GM19452 (cell line): Measurements from ENCODE around the gene DENND6B.
A peak's percentile ranks its signal among the peaks of the same experiment; 100 is the strongest.

Source experiments
- ATAC-seq: cut with Tn5 transposase; IDR thresholded peaks from one replicate; pipeline ENCODE4 v1.9.1; 2021; ENCODE audit not compliant: unreplicated experiment

The DENND6B gene

DNA sequence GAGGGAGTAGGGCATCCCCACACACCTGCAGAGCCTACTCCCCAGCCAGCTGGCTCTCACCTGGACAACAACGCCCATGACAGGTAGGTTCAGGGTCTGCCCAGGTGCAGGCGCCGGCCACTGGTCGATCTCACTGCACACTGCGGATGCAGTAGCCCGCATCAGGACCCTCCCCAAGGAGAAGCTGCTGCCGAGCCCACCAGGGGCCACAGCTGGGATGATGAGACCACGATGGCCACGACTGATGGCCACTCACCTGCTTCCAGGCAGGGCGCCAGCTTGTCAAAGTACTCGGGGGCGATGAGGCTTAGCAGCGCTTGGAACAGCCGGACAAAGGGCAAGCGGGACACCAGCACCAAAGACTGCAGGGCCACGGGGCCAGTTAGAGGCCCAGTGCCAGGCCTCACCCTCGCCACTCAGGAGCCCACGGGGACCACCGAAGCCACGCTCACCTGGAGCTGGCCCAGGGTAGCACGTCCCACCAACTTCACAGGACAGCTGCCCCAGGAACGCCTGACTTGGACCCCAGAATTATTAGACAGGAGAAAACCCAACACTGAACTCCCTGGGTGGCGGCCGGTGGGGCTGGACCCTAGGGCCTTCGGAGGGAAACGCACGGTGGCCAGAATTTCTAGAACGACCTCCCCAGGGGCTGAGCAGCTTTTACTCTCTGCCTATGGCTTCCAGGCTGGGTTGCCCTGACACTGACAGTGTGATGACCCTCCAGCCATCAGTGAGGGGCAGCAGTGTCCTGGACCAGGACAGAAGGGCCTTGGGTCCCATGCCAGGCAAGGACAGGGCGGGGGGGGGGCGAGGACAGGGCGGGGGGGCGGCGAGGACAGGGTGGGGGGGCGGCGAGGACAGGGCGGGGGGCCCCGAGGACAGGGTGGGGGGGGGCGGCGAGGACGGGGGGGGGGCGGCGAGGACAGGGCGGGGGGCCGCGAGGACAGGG is 10.4 kb downstream of the DENND6B start:
- ATAC-seq = no peak

DNA sequence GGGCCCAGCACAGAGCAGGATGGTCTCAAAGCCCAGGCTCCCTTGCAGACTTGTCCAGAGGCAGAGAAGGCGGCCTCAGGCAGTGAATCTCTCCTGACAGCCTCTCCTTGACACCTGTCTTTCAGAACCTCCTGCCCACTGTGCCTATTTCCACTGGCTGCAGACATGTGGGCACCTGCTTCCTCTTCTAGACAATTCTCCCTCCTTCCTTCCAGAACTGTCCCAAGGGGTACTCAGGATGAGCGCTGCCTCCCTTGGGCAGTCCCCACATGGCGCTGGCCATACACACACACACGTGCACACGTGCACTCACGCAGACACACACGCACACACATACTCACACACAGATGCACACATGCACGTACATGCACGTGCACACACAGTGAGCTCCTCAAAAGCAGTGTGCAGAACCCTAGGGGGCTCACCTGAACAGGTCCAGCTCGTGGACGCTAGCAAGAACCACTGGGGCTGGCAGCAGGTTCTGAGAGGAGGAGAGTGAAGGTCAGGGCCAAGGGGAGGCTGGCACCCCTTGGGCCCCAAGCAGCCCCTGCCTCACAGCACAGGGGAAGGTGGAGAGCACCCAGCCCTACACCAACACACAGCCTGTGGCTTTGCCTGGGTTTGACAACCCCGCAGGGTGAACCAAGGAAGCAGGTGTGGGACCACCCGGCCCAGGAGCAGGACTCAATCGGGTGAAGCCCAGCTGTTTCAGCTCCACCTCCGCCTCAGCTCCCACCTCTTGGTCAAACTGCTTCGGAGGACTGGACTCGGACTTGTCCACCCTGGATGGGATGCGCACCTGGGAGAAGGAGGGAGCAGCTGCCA is 11.3 kb downstream of the DENND6B start:
- no peak for ATAC-seq

DNA sequence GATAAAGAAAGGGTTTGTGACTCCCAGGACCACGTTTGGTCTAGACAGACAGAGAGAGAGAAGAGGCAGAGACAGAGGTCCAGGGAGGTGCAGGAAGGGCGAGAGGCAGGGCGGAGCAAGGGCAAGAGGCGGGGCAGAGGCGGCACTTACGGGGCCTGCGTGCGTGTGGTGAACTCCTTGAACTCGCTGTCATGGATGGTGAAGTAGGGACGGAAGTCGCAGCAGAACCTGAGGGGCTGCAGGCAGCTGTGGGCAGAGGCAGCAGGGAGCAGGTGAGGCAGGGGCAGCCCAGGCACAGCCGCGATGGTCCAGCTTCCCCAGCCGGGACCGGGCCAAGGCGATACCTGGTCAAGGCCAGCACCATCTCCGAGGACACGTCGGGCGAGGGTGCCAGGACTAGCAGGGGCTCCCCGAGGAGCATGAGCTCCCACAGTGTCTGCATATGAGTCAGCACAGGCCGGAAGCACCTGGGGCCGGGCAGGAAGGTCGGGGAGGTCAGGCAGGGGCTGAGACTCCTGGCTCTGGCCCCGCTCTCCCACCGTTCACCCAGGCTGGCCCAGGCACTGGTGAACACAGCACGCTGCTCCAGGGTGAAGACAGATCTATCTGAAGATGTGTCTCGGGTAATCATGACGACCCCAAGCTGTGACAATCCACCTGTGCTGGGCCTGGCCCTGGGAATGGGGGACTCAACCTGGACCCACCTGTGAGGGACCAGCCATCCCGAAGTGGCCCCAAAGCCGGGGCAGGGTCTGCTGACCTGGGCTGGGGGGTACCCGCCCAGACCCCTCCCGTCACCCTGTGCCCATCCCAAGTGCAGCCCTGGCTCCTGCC is 12.1 kb downstream of the DENND6B start:
- peak; percentile 80 for ATAC-seq

DNA sequence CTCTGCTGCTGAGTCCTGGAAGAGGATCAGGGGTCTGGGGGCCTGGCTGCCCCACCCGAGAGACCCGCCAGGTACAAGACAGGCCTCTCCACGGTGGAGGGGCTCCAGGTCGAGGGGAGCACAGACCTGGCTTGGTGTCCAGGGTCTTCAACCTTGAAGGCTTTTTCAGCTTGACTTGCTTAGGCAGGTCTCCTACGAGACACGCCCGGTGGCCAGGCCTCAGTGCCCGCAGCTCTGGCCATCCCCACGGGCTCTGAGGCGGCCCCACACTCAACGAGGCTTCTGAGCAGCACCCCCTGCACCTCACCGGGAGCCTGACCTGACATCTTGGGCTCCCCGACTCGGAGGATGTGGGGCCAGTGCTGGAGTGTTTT is 12.7 kb downstream of the DENND6B start:
- no peak for ATAC-seq

DNA sequence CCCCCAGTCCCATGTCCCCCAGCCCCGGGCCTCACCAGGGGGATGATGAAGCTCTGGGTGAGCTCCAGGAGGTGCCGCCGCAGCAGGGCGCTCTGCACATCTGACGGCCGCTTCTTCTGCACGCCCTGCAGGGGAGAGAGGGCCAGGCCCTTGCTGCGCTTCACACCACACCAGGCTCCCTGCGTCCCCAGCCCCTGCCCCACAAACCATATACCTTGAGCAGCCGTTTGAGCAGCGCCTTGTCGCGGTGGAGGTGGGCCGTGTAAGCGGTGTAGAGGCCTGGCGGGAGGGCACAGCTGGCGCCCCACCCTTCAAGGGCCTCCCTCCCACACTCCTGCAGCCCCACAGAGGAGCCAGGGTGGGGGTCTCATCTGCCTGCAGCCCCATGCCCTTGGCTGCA is 13.2 kb downstream of the DENND6B start:
- ATAC-seq = no peak

DNA sequence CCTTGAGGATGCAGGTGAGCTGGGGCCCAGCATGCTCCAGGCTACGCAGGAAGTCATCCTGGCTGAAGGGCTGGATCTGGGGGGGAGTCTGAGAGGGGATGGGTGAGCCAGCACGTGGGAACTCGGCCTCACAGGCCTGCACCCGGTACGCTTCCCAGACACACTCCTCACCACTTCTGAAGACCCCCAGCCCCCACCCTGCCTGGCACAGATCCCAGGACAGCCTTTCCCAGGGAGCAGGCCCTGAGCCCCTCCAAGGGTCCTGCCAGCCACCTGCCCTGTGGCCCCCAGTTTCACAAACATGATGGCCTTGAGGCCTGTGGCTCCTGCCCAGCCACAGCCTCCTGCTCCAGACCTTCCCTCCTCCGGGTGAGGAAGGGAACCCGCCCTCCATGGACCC is 13.8 kb downstream of the DENND6B start:
- no peak for ATAC-seq

DNA sequence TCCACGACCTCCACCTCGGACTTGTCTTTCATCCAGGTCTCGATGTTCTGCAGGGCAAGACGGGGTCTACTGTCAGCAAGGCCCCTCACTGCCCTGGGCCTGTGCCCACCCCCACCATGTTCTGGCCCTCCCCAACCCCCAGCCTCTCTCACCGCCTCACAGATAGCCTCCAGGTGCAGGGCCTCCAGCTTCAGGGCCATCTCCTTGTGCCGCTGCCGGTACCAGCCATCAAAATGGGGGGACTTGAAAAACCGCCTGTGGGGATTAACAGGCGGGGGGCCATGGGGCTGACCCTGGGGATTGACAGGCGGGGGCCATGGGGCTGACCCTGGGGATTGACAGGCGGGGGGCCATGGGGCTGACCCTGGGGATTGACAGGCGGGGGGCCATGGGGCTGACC is 14.4 kb downstream of the DENND6B start:
- no peak for ATAC-seq

DNA sequence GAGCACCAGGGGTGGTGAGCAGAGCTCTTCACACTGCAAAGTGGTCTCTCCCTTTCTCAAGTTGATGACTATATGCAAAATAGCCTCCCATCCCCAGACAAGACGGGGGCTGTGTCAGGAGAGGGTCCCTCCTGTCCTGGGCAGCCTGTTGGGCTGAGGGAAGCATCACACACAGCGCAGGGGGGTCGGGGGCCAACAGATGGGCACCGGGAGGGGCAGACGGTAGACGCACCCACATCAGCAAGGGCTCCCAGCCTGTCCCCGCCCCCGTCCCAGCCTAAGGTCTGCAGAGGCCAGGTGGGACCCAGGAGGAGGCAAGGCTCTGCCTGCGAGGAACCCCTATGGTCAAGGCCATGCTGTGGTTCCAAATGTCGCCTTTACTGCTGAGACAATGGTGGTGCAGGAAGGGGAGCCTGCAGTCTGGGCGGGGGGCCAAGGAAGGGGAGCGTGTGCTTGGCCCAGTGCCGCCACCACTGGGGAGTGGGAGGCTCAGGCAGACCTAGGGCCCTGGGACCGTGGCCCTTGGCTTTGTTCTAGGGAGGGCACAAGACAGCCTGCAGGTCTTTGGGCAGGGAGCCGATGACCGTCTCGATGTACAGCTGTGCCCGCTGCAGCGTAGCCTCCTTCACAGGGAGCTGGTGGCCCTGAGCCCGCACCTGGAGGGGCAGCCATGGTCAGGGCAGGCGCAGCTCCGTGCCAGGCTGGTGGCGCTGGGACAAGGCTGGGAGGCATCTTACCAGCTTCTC is 15.0 kb downstream of the DENND6B start:
- ATAC-seq = no peak

DNA sequence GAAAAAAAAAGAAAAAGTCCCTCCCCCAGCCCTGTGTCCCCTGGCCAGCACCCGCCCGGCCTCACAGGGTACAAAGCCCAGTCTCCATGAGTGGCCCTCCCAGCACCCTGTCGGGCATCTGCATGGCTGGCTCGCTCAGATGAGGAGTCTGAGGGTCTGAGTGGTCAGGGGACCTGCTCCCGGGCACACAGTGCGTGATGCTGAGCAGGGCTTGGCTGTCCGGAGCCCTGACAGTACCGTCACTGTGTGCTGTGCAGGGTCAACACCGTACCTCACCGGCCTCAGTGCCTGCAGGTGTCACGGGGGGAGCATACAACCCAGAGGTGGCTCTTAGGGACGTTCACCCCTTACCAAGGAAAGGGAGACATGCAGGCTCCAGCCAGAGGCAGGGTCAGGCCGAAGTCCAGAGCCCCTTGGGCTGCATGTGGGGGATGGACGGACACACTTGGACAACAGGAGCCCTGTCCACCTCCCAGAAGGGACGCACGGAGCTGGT is 15.8 kb downstream of the DENND6B start:
- no peak for ATAC-seq

DNA sequence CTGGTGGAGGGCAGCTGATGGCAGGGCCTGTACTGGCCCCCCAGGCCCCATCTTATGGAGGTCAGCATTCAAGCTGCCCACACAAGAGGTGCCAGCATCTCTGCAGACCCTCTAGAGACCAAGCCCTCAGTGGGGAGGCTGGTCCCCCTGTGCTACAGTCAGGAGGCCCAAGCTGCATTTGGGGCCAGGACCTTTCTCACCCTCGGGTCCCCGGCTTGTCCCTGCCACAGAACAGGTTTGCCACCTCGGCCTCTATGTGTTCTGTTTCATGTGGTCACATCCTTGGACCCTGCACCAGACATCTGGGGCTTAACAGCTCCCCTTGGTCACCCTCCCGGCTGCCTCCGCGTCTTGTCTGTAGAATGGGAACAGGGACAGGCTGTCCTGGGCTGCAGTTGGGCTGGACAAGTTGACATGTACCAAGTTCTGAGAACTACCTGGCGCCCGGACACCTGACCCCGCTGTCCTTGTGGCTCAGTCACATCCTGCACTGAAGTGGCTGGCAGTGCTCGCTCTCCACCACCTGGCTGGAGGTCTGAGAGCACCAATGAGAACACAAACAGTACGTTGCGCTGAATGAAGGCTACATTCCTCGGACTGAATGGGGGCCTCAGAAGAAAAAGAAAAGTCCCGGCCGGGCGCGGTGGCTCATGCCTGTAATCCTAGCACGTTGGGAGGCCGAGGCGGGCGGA is 16.6 kb downstream of the DENND6B start:
- no peak for ATAC-seq

DNA sequence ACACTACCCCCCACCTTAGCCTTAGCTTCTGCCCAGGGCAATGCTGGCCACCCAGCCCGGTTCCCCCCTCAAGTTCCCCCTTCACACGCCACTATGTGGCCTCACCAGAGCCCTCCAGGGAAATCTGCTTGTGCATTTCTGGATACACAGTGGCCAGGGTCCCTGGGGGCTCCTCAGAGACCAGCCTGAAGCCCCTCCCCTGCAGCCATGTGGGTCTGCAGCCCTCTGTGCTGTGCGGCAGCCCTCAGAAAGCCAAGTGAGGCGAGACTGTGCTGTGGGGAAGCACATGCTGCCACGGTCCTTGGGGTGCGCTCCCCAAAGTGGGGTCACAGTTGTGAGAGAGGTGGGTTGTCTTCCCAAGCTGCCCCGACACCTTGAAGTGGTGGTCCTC is 17.2 kb downstream of the DENND6B start:
- no peak for ATAC-seq

DNA sequence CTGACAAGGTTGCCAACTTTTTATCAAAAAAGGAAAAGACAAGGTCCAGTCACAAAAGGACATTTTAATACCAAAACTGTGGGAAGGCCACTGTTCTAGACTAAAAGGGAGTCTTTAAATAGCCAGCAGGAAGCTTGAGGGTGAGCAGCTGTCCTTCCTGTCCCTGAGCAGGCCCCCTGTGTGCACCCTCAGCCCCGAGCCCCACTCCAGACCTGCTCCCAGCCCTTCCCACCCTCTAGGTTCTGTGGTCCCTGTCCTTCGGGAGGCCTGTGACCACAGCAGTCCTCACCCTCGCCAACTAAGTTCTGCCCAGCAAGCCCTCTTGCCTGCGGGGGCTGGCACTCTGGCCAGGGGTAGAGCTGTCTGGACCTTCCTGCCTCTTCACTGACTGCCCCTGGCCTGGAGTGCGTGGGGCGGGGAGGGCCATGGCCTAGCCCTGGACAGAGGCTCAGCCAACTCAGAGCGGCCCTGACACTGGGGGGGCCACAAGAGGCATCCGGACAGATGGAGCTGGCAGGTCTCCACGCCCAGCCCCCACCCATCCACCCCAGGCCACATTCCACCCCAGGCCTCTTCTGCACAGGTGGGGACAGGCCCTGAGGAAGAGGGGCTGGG is 17.7 kb downstream of the DENND6B start:
- no peak for ATAC-seq

DNA sequence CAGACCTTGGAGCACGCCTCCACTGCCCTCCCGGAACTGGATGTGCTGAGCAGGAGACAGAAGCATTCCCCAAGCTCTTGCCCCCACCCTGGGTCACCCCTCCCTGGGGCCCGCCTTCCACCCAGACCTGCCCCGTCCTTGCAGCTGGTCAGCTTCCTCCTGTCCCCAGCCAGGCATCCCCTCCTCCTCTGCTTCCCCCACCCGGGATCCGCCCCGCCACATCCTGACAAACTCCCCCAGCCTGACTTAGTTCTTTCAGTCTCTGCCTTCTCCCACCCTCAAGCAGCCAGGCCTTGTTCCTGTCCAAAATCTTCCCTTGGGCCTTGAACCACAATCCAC is 18.2 kb downstream of the DENND6B start:
- no peak for ATAC-seq

DNA sequence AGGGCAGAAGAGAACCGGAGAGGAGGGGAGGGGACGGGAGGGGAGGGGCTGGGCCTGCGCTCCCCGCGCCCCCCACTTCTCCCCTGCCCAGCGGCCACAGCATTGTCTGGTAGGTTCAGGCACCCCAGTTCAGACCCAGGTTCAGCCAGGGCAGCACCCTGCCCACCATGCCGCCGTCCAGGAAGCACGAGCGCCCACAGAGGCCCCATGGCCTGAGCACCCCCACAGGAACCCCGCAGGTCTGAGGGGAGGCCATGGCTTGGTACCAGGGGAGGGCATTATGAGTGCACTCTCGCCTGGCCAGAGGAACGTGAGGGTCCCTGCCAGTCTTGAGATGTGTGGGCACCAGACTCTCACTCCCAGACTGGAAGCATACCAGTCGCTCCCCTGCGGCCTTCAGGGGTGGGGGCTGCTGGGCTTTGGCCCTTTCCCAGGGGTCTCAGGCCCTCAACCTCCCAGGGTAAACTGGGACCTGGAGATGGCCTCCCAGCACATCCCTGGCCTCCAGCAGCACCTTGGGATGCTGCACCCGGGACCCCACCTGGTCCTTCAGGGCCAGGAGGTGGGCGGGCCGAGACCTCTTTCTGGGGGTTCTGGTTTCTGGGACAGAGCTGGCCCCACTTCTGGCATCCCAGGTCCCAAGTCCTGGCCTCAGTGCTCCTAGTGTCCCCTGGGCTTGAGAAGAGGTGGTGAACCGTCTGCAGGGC is 18.8 kb downstream of the DENND6B start:
- no peak for ATAC-seq

DNA sequence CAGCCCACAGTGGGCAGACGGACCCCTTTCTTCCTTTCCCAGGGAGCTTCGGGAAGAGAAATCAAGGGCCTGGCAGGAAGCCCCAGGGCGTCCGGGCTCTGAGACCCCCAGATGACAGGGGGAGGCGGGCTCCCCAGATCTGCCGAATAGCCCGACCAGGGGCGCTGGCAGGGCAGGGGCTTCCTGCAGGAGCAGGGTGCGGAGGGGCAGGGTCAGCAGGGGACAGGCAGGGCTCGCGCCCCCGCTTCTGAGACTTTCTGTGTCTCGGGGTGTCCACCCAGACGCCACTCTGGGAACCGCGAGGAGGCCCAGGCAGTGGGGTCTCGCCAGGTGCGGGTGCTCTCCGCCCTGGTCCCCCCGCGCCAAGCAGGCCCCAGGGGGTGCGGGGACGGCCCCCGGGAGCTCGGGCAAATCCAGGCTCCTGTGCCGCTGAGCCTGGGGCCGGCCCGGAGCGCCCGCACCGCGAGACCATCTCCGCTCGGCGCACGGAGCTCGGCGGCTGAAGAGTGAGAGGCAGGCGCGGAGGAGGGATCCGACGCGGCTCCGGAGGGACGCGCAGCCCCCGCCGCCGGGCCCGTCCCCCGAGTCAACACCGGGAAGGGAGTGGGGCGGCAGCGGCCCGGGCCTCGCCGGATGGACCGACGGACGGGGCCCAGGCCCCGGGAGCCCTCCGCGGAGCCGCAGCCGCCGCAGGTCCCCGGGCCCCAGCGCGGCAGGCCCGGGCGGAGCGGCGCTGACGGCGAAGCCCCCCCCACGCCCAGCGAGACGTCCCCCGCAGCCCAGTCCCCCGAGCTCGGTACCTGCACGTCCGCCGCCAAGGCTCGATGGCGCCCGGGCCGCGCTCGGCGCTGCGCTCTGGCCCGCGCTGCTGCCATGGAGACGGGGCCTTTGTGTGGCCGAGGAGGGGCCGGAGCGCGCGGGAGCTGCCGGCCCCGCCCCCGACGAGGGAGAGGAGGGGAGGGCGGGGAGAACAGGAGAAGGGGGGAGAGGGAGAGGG is 19.8 kb downstream of the DENND6B start, which contains the start of gene PLXNB2:
TSS of gene PLXNB2 (minus strand) at position 894 of the 997 bp plus-strand sequence. CDS start 17,062 bp downstream, outside the sequence.
- ATAC-seq = no peak

DNA sequence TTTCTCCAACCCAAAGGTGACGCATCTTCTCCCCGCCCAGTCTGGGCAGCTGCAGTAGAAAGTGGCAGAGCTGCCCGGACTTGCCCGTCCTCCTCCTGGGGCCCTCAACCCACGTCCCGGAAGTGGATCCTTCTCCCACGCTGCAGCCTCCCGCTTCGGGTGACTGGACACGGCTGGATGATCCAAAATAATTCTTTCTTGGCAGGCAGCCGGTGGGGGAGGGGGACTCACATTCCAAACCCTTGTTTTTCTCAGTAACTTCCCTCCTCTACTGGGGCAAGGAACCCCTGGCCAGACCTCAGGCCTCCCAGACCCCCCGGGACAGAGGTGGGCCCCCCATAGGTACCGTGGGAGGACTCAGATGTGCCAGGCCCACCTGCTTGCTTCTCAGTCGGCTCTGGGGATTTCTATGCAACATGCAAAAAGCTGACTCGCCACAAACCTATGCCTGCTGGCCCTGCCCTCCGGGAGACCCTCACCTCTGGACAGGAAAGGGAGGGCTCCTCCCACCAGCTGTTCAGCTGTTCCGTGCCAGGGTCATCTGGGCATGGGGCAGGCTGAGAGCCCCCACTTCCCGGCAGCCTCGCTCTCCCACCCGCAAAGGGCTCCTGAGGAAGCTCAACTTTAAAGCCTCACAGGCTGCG is 20.8 kb downstream of the DENND6B start:
- ATAC-seq = no peak

DNA sequence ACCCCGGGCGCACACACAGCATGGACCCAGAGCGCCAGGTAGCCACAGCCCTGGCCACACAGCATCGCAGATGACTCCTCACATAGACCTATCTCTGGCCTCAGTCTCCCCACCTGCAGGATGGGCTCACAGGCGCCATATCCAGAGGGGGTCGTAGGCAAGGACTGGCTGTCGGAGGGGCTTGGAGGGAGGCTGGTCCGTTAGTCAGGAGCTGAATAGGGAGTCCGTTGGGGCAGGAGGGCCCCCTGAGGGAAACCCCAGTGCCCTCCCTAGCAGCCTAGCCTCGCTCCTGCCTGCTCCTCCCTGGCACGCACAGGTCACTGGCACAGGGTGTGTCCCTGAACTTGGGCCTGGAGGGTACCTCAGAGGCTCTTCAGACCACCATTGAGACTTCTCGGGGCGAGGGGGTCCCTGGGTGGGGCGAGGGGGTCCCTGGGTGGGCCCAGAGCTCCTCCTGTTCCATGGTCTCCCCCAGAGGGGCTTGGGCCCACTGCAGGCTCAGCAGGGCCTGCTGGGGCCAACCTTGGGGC is 21.4 kb downstream of the DENND6B start:
- no peak for ATAC-seq
